ENCODE data around the gene IPCEF1.

DNA sequence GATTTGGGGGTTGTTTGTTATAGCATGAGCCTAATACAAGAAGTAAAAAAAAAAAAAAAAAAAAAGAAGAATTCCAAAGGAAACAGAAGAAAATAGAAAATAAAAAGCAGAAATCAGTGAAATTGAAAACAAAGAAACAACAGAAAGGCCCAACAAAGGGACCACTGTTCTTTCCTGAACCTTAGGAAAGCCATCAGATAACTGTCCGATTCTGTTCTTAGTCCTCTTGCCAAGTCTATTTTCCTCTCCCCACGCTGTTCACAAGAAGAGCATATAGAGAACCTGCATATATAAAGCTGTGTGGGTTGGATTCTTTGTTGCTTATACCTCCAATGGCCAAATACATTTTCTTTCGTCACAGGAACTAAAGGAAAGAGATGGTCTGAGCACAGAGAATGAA lies 38.0 kb upstream of the IPCEF1 start:
- TF ChIP-seq, protein P1, sequence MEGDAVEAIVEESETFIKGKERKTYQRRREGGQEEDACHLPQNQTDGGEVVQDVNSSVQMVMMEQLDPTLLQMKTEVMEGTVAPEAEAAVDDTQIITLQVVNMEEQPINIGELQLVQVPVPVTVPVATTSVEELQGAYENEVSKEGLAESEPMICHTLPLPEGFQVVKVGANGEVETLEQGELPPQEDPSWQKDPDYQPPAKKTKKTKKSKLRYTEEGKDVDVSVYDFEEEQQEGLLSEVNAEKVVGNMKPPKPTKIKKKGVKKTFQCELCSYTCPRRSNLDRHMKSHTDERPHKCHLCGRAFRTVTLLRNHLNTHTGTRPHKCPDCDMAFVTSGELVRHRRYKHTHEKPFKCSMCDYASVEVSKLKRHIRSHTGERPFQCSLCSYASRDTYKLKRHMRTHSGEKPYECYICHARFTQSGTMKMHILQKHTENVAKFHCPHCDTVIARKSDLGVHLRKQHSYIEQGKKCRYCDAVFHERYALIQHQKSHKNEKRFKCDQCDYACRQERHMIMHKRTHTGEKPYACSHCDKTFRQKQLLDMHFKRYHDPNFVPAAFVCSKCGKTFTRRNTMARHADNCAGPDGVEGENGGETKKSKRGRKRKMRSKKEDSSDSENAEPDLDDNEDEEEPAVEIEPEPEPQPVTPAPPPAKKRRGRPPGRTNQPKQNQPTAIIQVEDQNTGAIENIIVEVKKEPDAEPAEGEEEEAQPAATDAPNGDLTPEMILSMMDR (IDR thresholded peaks at IDR 0.05), result no peak
- TF ChIP-seq EP300 (IDR thresholded peaks at IDR 0.05) (no peak), POLR2A (IDR thresholded peaks at IDR 0.05) (no peak)

Measured in tibial nerve (tissue), 4 donors.